H1 (cell line): ENCODE results near the gene PSG5. TPM values are rescaled to one million over a fixed set of nuclear protein-coding genes. Genes with fewer than 3 reads are reported as not detected.
"Not testable (repeated sequence)": the region's sequence is repeated elsewhere in the genome, so short reads cannot be mapped to it uniquely, and the experiment has no call there.

Experiments
- CTCF ChIA-PET: fragments of 300-600 bp; sonication (Branson Sonifier 250); formaldehyde crosslinking; loops from one replicate; lab custom pipeline; 2021; ENCODE audit not compliant: partially characterized antibody; lab: Charles Lee
- POLR2A ChIA-PET: fragments of 300-600 bp; sonication (Branson Sonifier 250); formaldehyde crosslinking; loops from one replicate; lab custom pipeline; 2021; ENCODE audit warnings: inconsistent platforms; ENCODE audit not compliant: partially characterized antibody; lab: Charles Lee
- DNase-seq, 2 experiments: peaks; one replicate each; pipeline versions ENCODE4 v3.0.0 to v3.0.0-alpha.2; 2010 to 2022; ENCODE audit warnings: low spot score in 2 of 2, low read depth in 1 of 2, mixed read lengths in 1 of 2
- FAIRE-seq: peaks from 2 replicates; lab custom pipeline; 2011; peaks lifted over from hg19 to GRCh38; lab: Jason Lieb, UNC
- H2AFZ ChIP-seq: 2 replicates; pipeline ENCODE4 v1.8.1; 2012; ENCODE audit warnings: low read length, inconsistent platforms
- H2AK5ac ChIP-seq: 2 replicates; pipeline ENCODE4 v1.6.1; 2013; ENCODE audit warnings: low read depth, low read length
- H2BK120ac ChIP-seq: replicated peaks from 2 replicates; pipeline ENCODE3; 2013; ENCODE audit warnings: low read depth, low read length, inconsistent platforms
- H2BK12ac ChIP-seq: 2 replicates; pipeline ENCODE4 v1.6.1; 2013; ENCODE audit warnings: low read depth, low read length
- H2BK15ac ChIP-seq: 2 replicates; pipeline ENCODE4 v1.6.1; 2013; ENCODE audit warnings: low read length
- H2BK20ac ChIP-seq: 2 replicates; pipeline ENCODE4 v1.6.1; 2013; ENCODE audit warnings: low read length
- H2BK5ac ChIP-seq: 2 replicates; pipeline ENCODE4 v1.6.1; 2013; ENCODE audit warnings: low read depth, low read length
- H3K14ac ChIP-seq: 2 replicates; pipeline ENCODE4 v1.6.1; 2013; ENCODE audit warnings: inconsistent platforms; ENCODE audit not compliant: insufficient read length
- H3K18ac ChIP-seq: 2 replicates; pipeline ENCODE4 v1.6.1; 2013; ENCODE audit warnings: low read length; ENCODE audit errors: extremely low read depth
- H3K23ac ChIP-seq: 2 replicates; pipeline ENCODE4 v1.6.1; 2013; ENCODE audit warnings: inconsistent platforms; ENCODE audit not compliant: insufficient read length
- H3K23me2 ChIP-seq: 2 replicates; pipeline ENCODE4 v1.6.1; 2013; ENCODE audit warnings: low read depth, low read length
- H3K27ac ChIP-seq: 2 replicates; pipeline ENCODE4 v1.6.1; 2011; ENCODE audit warnings: low read depth, low read length, inconsistent platforms
- H3K27me3 ChIP-seq, 4 experiments: replicated peaks in 1 of 4; 1 replicate in 1 of 4; 2 replicates in 3 of 4; pipeline versions ENCODE4 v1.6.1 to v1.8.1; 2011 to 2013; ENCODE audit warnings: low read length in 3 of 4, mild to moderate bottlenecking in 3 of 4, inconsistent platforms in 2 of 4, mixed read lengths in 2 of 4, moderate library complexity in 1 of 4; ENCODE audit not compliant: control insufficient read depth in 3 of 4, insufficient read depth in 3 of 4; ENCODE audit errors: extremely low read depth in 1 of 4
- H3K36me3 ChIP-seq, 4 experiments: 2 replicates each; pipeline versions ENCODE4 v1.6.1 to v1.8.1; 2011 to 2013; ENCODE audit warnings: mild to moderate bottlenecking in 4 of 4, low read length in 3 of 4, moderate library complexity in 2 of 4, control low read depth in 1 of 4, inconsistent platforms in 1 of 4; ENCODE audit not compliant: insufficient read depth in 4 of 4, control insufficient read depth in 2 of 4
- H3K4ac ChIP-seq: replicated peaks from 2 replicates; pipeline ENCODE3; 2013; ENCODE audit warnings: low read length, low read depth, mixed read lengths, inconsistent platforms; ENCODE audit not compliant: insufficient read length
- H3K4me1 ChIP-seq, 4 experiments: replicated peaks in 1 of 4; 1 replicate in 1 of 4; 2 replicates in 3 of 4; pipeline versions ENCODE4 v1.6.1 to v1.8.1; 2011 to 2013; ENCODE audit warnings: low read length in 3 of 4, inconsistent platforms in 2 of 4, mixed read lengths in 1 of 4; ENCODE audit not compliant: insufficient read depth in 4 of 4, control insufficient read depth in 3 of 4
- H3K4me2 ChIP-seq, 2 experiments: 2 replicates each; pipeline versions ENCODE4 v1.6.1 to v1.8.1; 2011 to 2013; ENCODE audit warnings: low read depth in 2 of 2, low read length in 2 of 2, control low read depth in 1 of 2, inconsistent platforms in 1 of 2, mild to moderate bottlenecking in 1 of 2; ENCODE audit not compliant: insufficient read depth in 1 of 2
- H3K4me3 ChIP-seq, 4 experiments: fragments of 200-600, 300-600 bp in 1 of 4; sonication (generic), shearing (Covaris generic), sonication (Bioruptor Twin) in 1 of 4; 2 replicates each; pipeline versions ENCODE4 v1.5.1 to v1.8.1; 2011 to 2016; ENCODE audit warnings: low read length in 4 of 4, low read depth in 3 of 4, control low read depth in 2 of 4, inconsistent platforms in 2 of 4, mild to moderate bottlenecking in 2 of 4, mixed read lengths in 1 of 4, moderate library complexity in 1 of 4; ENCODE audit not compliant: insufficient read depth in 2 of 4; ENCODE audit errors: extremely low read depth in 1 of 4
- H3K56ac ChIP-seq: replicated peaks from 2 replicates; pipeline ENCODE3; 2013; ENCODE audit warnings: low read depth, mild to moderate bottlenecking, mixed read lengths, low read length, inconsistent platforms; ENCODE audit not compliant: insufficient read length
- H3K79me1 ChIP-seq: 2 replicates; pipeline ENCODE4 v1.6.1; 2013; ENCODE audit warnings: low read depth, low read length, control low read depth
- H3K79me2 ChIP-seq, 2 experiments: 2 replicates each; pipeline versions ENCODE4 v1.6.1 to v1.8.1; 2012 to 2013; ENCODE audit warnings: low read length in 2 of 2, mild to moderate bottlenecking in 2 of 2, inconsistent platforms in 1 of 2; ENCODE audit not compliant: insufficient read depth in 2 of 2, control insufficient read depth in 1 of 2
- H3K9ac ChIP-seq, 4 experiments: replicated peaks in 1 of 4; 1 replicate in 1 of 4; 2 replicates in 3 of 4; pipeline versions ENCODE4 v1.6.1 to v1.8.1; 2011 to 2013; ENCODE audit warnings: low read depth in 3 of 4, low read length in 3 of 4, control low read depth in 2 of 4, mild to moderate bottlenecking in 2 of 4, moderate library complexity in 2 of 4, inconsistent platforms in 1 of 4; ENCODE audit errors: extremely low read depth in 1 of 4
- H3K9me3 ChIP-seq, 2 experiments: 2 replicates each; pipeline versions ENCODE4 v1.6.1 to v1.8.1; 2012 to 2013; ENCODE audit warnings: mild to moderate bottlenecking in 2 of 2, moderate library complexity in 2 of 2, control low read depth in 1 of 2, inconsistent platforms in 1 of 2, low read depth in 1 of 2, low read length in 1 of 2, mixed read lengths in 1 of 2; ENCODE audit not compliant: insufficient read depth in 2 of 2
- H4K20me1 ChIP-seq, 2 experiments: replicated peaks in 1 of 2; 2 replicates each; pipeline versions ENCODE3 to v1.8.1; 2011 to 2013; ENCODE audit warnings: inconsistent platforms in 2 of 2, low read length in 2 of 2, mild to moderate bottlenecking in 1 of 2; ENCODE audit not compliant: insufficient read depth in 2 of 2, control insufficient read depth in 1 of 2
- H4K5ac ChIP-seq: 2 replicates; pipeline ENCODE4 v1.6.1; 2013; ENCODE audit warnings: low read length, low read depth, mixed read lengths, inconsistent platforms; ENCODE audit not compliant: insufficient read length
- H4K8ac ChIP-seq: 2 replicates; pipeline ENCODE4 v1.8.0; 2013; ENCODE audit warnings: mild to moderate bottlenecking, moderate library complexity, low read length, inconsistent platforms; ENCODE audit not compliant: insufficient read depth; ENCODE audit errors: extremely low read depth
- H4K91ac ChIP-seq: replicated peaks from 2 replicates; pipeline ENCODE3; 2013; ENCODE audit warnings: low read length, mixed read lengths, inconsistent platforms; ENCODE audit not compliant: insufficient read length
- CTCF ChIP-seq, 3 experiments: IDR thresholded peaks; 1 replicate in 2 of 3; 2 replicates in 1 of 3; pipeline versions ENCODE4 v1.5.1 to v1.6.1; 2011; ENCODE audit warnings: low read length in 3 of 3, mild to moderate bottlenecking in 3 of 3, inconsistent platforms in 2 of 3, low read depth in 1 of 3, moderate library complexity in 1 of 3; ENCODE audit not compliant: insufficient read depth in 1 of 3; ENCODE audit errors: control extremely low read depth in 1 of 3
- WGBS, 2 experiments: shearing (Covaris generic) in 1 of 2; methylation state at CpG; one replicate each; pipeline versions ENCODE4 v1.1.6 to v1.1.7; 2013 to 2015; ENCODE audit warnings: low lambda C conversion rate in 2 of 2, mixed read lengths in 2 of 2, inconsistent platforms in 1 of 2, low coverage in 1 of 2, missing lambda C conversion rate in 1 of 2; ENCODE audit not compliant: insufficient replicate concordance in 2 of 2, insufficient coverage in 1 of 2, insufficient read length in 1 of 2; ENCODE audit errors: extremely low coverage in 1 of 2, missing lambda C conversion rate in 1 of 2; 5-methylcytosine and 5-hydroxymethylcytosine counted together
- polyA plus RNA-seq, 7 experiments: library from polyadenylated mRNA; depleted of rRNA in 3 of 7; stranded (reverse) in 5 of 7; unstranded in 2 of 7; fragments of >200 nt in 5 of 7; fragments of 200-250 nt in 2 of 7; gene quantifications; 1 replicate in 5 of 7; 2 replicates in 1 of 7; 4 replicates in 1 of 7; pipeline versions ENCODE4 v1.2.1 to v1.2.3, GENCODE V29; 2011 to 2013; ENCODE audit warnings: missing spikeins in 2 of 7, mixed read lengths in 2 of 7
- total RNA-seq: library from RNA; stranded (reverse); fragmentation: NEBNext Ultra II Directional; extraction: Animal tissue kit (Norgen Biotek cat#: 25700); gene quantifications from 2 replicates; pipeline ENCODE4 v1.2.1, GENCODE V29; 2021

The PSG5 gene
- total and polyA plus RNA-seq, 2 of the 8 experiments (the other 6 are each of a cell fraction or from before 2014, with no cell fraction given), result not detected

GRCh38 chr19:43207174-43207573 lies 20.8 kb upstream of the PSG5 start:
- H3K23ac ChIP-seq, H2BK5ac ChIP-seq, H3K14ac ChIP-seq, H3K79me2 ChIP-seq, H3K27ac ChIP-seq, H2AFZ ChIP-seq, H3K56ac ChIP-seq, H3K36me3 ChIP-seq, H3K79me1 ChIP-seq, FAIRE-seq, H3K4me2 ChIP-seq, H3K4ac ChIP-seq, H2BK15ac ChIP-seq, H2BK20ac ChIP-seq, H2BK12ac ChIP-seq, H4K5ac ChIP-seq, POLR2A ChIA-PET, H3K23me2 ChIP-seq, H3K27me3 ChIP-seq, H4K20me1 ChIP-seq, H2AK5ac ChIP-seq, H4K91ac ChIP-seq, H2BK120ac ChIP-seq, H3K4me1 ChIP-seq, H3K9ac ChIP-seq, H3K4me3 ChIP-seq, H3K18ac ChIP-seq, H4K8ac ChIP-seq, CTCF ChIA-PET: not testable (repeated sequence)
- peak in 2 of 3 experiments; percentile 24 to 41; a peak in 2 of 4 replicates for TF ChIP-seq CTCF (IDR thresholded peaks at IDR 0.05; ENCODE audit: control extremely low read depth in 1 of 3, insufficient read depth in 1 of 3, low read depth in 1 of 3, low read length in 3 of 3)
- DNase-seq, result peak in 1 of 2 experiments; percentile 45
- peaks cover 20 to 56% of the 10 kb centered on the region in 2 experiments; a peak in 3 of 4 replicates for H3K9me3 ChIP-seq
- WGBS, 2 experiments, result 64% methylated on average over 6 of the region's 8 CpGs; no CpG with 5 or more reads in 1 of the 2 experiments
